ENCODE results near the gene NCAPD3.

DNA sequence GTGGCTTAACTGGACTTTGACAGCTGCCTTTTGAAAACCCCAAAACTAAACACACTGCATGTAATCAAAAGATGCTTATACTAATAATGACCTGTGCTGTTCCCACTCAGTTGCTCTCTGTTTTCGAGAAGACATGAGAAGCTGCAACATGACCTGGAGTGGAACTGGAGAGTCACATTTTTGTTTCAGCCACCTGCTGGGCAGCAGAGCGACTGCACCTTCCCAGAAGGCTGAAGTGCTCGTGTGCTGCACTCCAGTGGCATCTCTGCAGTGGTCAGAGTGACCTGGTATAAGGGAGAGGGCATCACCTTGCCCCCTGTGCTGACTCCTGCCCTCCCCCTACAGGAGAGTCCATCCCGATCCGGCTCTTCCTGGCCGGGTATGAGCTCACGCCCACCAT is 20.8 kb upstream of the NCAPD3 start:
- TF ChIP-seq, protein P1, sequence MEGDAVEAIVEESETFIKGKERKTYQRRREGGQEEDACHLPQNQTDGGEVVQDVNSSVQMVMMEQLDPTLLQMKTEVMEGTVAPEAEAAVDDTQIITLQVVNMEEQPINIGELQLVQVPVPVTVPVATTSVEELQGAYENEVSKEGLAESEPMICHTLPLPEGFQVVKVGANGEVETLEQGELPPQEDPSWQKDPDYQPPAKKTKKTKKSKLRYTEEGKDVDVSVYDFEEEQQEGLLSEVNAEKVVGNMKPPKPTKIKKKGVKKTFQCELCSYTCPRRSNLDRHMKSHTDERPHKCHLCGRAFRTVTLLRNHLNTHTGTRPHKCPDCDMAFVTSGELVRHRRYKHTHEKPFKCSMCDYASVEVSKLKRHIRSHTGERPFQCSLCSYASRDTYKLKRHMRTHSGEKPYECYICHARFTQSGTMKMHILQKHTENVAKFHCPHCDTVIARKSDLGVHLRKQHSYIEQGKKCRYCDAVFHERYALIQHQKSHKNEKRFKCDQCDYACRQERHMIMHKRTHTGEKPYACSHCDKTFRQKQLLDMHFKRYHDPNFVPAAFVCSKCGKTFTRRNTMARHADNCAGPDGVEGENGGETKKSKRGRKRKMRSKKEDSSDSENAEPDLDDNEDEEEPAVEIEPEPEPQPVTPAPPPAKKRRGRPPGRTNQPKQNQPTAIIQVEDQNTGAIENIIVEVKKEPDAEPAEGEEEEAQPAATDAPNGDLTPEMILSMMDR (IDR thresholded peaks at IDR 0.05): no peak
- TF ChIP-seq, protein P2, sequence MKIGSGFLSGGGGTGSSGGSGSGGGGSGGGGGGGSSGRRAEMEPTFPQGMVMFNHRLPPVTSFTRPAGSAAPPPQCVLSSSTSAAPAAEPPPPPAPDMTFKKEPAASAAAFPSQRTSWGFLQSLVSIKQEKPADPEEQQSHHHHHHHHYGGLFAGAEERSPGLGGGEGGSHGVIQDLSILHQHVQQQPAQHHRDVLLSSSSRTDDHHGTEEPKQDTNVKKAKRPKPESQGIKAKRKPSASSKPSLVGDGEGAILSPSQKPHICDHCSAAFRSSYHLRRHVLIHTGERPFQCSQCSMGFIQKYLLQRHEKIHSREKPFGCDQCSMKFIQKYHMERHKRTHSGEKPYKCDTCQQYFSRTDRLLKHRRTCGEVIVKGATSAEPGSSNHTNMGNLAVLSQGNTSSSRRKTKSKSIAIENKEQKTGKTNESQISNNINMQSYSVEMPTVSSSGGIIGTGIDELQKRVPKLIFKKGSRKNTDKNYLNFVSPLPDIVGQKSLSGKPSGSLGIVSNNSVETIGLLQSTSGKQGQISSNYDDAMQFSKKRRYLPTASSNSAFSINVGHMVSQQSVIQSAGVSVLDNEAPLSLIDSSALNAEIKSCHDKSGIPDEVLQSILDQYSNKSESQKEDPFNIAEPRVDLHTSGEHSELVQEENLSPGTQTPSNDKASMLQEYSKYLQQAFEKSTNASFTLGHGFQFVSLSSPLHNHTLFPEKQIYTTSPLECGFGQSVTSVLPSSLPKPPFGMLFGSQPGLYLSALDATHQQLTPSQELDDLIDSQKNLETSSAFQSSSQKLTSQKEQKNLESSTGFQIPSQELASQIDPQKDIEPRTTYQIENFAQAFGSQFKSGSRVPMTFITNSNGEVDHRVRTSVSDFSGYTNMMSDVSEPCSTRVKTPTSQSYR (CRISPR knock-in tag; IDR thresholded peaks at IDR 0.05): no peak
- no peak for TF ChIP-seq NR2C2 (CRISPR knock-in tag; IDR thresholded peaks at IDR 0.05)
- no peak for TF ChIP-seq TEAD1 (CRISPR knock-in tag; IDR thresholded peaks at IDR 0.05)
- TF ChIP-seq, protein P3, sequence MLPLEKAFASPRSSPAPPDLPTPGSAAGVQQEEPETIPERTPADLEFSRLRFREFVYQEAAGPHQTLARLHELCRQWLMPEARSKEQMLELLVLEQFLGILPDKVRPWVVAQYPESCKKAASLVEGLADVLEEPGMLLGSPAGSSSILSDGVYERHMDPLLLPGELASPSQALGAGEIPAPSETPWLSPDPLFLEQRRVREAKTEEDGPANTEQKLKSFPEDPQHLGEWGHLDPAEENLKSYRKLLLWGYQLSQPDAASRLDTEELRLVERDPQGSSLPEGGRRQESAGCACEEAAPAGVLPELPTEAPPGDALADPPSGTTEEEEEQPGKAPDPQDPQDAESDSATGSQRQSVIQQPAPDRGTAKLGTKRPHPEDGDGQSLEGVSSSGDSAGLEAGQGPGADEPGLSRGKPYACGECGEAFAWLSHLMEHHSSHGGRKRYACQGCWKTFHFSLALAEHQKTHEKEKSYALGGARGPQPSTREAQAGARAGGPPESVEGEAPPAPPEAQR (CRISPR knock-in tag; IDR thresholded peaks at IDR 0.05): no peak
- no peak for TF ChIP-seq ELF4 (CRISPR knock-in tag; IDR thresholded peaks at IDR 0.05; ENCODE audit: low read depth)
- no peak for TF ChIP-seq ZNF232 (CRISPR knock-in tag; IDR thresholded peaks at IDR 0.05)
